Heart left ventricle (tissue), 16 donors: ENCODE measurements around the gene SETD2. TPM values are rescaled to one million over a fixed set of nuclear protein-coding genes. Genes with fewer than 3 reads are reported as not detected.

ENCODE experiments used
- ATAC-seq, 4 donors: fragments of 200-7000 bp; cut with Tn5 transposase; one replicate each; pipeline ENCODE4 v1.9.1; 2020 to 2022; ENCODE audit warnings: moderate library complexity in 4 of 4, mild to moderate bottlenecking in 3 of 4, moderate number of reproducible peaks in 1 of 4
- DNase-seq, 5 donors: peaks; one replicate each; pipeline ENCODE4 v3.0.0-alpha.2; 2020
- H3K27ac ChIP-seq, 12 donors: fragments of 200-600 bp; sonication (generic) in 4 of 12; one replicate each; pipeline versions ENCODE4 v1.5.0 to v1.8.0; 2016 to 2022; ENCODE audit warnings: mild to moderate bottlenecking in 2 of 12
- H3K27me3 ChIP-seq, 9 donors: fragments of 200-600 bp; sonication (generic) in 2 of 9; one replicate each; pipeline versions ENCODE4 v1.5.1 to v1.8.0; 2016 to 2022; ENCODE audit warnings: mild to moderate bottlenecking in 3 of 9
- H3K36me3 ChIP-seq, 9 donors: fragments of 200-600 bp; sonication (generic) in 2 of 9; one replicate each; pipeline versions ENCODE4 v1.5.0 to v1.8.0; 2018 to 2022; ENCODE audit warnings: mild to moderate bottlenecking in 2 of 9
- H3K4me1 ChIP-seq, 12 donors: fragments of 200-600 bp; sonication (generic) in 4 of 12; one replicate each; pipeline versions ENCODE4 v1.5.0 to v1.8.0; 2016 to 2022; ENCODE audit warnings: mild to moderate bottlenecking in 3 of 12
- H3K4me3 ChIP-seq, 12 donors: fragments of 200-600 bp; sonication (generic) in 4 of 12; one replicate each; pipeline versions ENCODE4 v1.5.0 to v1.8.0; 2017 to 2022; ENCODE audit warnings: mild to moderate bottlenecking in 9 of 12, moderate library complexity in 4 of 12
- H3K9me3 ChIP-seq, 12 donors: fragments of 200-600 bp; sonication (generic) in 4 of 12; one replicate each; pipeline versions ENCODE4 v1.5.0 to v1.8.0; 2016 to 2022; ENCODE audit warnings: mild to moderate bottlenecking in 1 of 12
- CTCF ChIP-seq, 12 donors: fragments of 200-600 bp; sonication (generic) in 4 of 12; IDR thresholded peaks; one replicate each; pipeline versions ENCODE4 v1.5.0 to v1.8.0; 2018 to 2022; ENCODE audit warnings: antibody characterized with exemption in 12 of 12, mild to moderate bottlenecking in 5 of 12
- POLR2A ChIP-seq, 2 donors: fragments of 450-650 bp; IDR thresholded peaks; one replicate each; pipeline ENCODE4 v1.6.1; 2017; ENCODE audit warnings: antibody characterized with exemption in 2 of 2, mild to moderate bottlenecking in 2 of 2, moderate library complexity in 2 of 2
- WGBS, 4 donors: extraction: QIAGEN DNeasy Blood & Tissue Kit in 2 of 4; methylation state at CpG; one replicate each; pipeline versions ENCODE4 v1.1.5 to v1.1.7; 2013 to 2018; 5-methylcytosine and 5-hydroxymethylcytosine counted together
- intact Hi-C, 10 donors: fragments of 100-400 bp; cut with DNase I; formaldehyde crosslinking; loops; one replicate each; pipeline versions ENCODE4 v1.11.1 to v1.14.2; 2022
- polyA plus RNA-seq, 2 donors: library from polyadenylated mRNA; stranded (reverse); fragments of 200-250 nt; gene quantifications; one replicate each; pipeline ENCODE4 v1.2.3, GENCODE V29; 2013
- total RNA-seq, 9 donors: library from RNA; depleted of rRNA in 2 of 9; stranded (reverse); fragments of >200 nt in 2 of 9; fragmentation: NEBNext Ultra II Directional in 3 of 9; extraction: Animal tissue kit (Norgen Biotek cat#: 25700) in 3 of 9; gene quantifications; one replicate each; pipeline versions ENCODE4 v1.1.0 to v1.2.4, GENCODE V29; 2016 to 2023
- donor health status: ischemic (EF 13 %, LVEDD 7.1; RV severe dilation, severe dysfunction).
- donor health status: healthy with polysubstance abuse.
- donor health status: DM: no; HTN: yes; CAD: no.
- donor health status: DM: no; HTN: no; CAD: no.
- donor health status: ischemic (EF 25% LVEDD 6.9; RV normal size, moderate dysfunction).
- donor health status: ischemic (EF 25% LVEDD 5.7; RV mildly dilated, moderate dysfunction).
- donor health status: healthy.
- donor health status: DM: yes; HTN: yes; CAD: no.
- donor health status: ischemic (EF 35%, LVEDD 5.7; RV mildly dilated, moderate dysfunction).
- donor health status: nonischemic (EF 11% LVEDD 7.7; RV severe dilation, severe dysfunction).
- donor health status: DM: yes; HTN: yes; CAD: no.
- donor health status: PGD.
- donor health status: ischemic (EF 29% LVEDD 5.4; RV normal size, mild dysfunction).
- donor health status: nonischemic (EF 23%, LVEDD 6.1; RV moderate dilation, normal function).

SETD2 gene
- total and polyA plus RNA-seq, 11 donors: 9.0 to 34.1 (median 29.9) TPM

GRCh38 chr3:47086071-47086470 lies 77.8 kb downstream of the SETD2 start:
- intact Hi-C loops: loop anchor here in 2 of 10 donors (10.0 kb wide), 2 partner anchors 229 to 239 kb away; no protein-coding TSS in a partner anchor
- Histone ChIP-seq H3K4me3 (no peak overlapping the region), H3K27ac (no peak overlapping the region), H3K9me3 (no peaks in the 10 kb centered on the region), H3K27me3 (no peaks in the 10 kb centered on the region), H3K4me1 (peaks cover 0 to 23% (median 0%) of the 10 kb centered on the region in 12 donors), H3K36me3 (peaks cover 0 to 97% (median 84%) of the 10 kb centered on the region in 9 donors)
- no peak for TF ChIP-seq CTCF (IDR thresholded peaks at IDR 0.05)
- no peak for TF ChIP-seq POLR2A (IDR thresholded peaks at IDR 0.05)
- DNase-seq (no peak), ATAC-seq (peak in 1 of 4 donors; percentile 53)
- 80 to 87% (median 85%) methylated on average over 7 of the region's 7 CpGs for WGBS, 4 donors

- peaks cover 0 to 100% (median 88%) of the 10 kb centered on the region in 9 donors for H3K36me3 ChIP-seq
- no peak for DNase-seq
- peak overlapping the region in 1 of 12 donors; percentile 43 for H3K27ac ChIP-seq
- ATAC-seq: no peak
- no peak overlapping the region for H3K4me3 ChIP-seq
- intact Hi-C loops: loop anchor here in 2 of 10 donors (10.0 kb wide), 2 partner anchors 231 to 241 kb away; no protein-coding TSS in a partner anchor
- peaks cover 0 to 23% (median 0%) of the 10 kb centered on the region in 12 donors for H3K4me1 ChIP-seq
- H3K9me3 ChIP-seq: no peaks in the 10 kb centered on the region
- no peak for TF ChIP-seq CTCF (IDR thresholded peaks at IDR 0.05)
- no peak for TF ChIP-seq POLR2A (IDR thresholded peaks at IDR 0.05)
- H3K27me3 ChIP-seq: no peaks in the 10 kb centered on the region
- WGBS, 4 donors: 85 to 93% (median 89%) methylated on average over 3 of the region's 3 CpGs
Measured at GRCh38 chr3:47083786-47084185, 80.1 kb downstream of the SETD2 start.

- H3K36me3 ChIP-seq: peaks cover 0 to 100% (median 91%) of the 10 kb centered on the region in 9 donors
- peaks cover 0 to 23% (median 0%) of the 10 kb centered on the region in 12 donors for H3K4me1 ChIP-seq
- H3K9me3 ChIP-seq: no peaks in the 10 kb centered on the region
- DNase-seq (no peak), ATAC-seq (no peak)
- H3K4me3 ChIP-seq: no peak overlapping the region
- WGBS, 4 donors: 86 to 98% (median 97%) methylated on average over 1 of the region's 1 CpG
- intact Hi-C loops: loop anchor here in 2 of 10 donors (10.0 kb wide), 2 partner anchors 232 to 242 kb away; no protein-coding TSS in a partner anchor
- H3K27ac ChIP-seq: peak overlapping the region in 1 of 12 donors; percentile 12
- H3K27me3 ChIP-seq: no peaks in the 10 kb centered on the region
- TF ChIP-seq CTCF (IDR thresholded peaks at IDR 0.05) (no peak), POLR2A (IDR thresholded peaks at IDR 0.05) (no peak)
Measured at GRCh38 chr3:47082519-47082918, 81.4 kb downstream of the SETD2 start.

GRCh38 chr3:47079432-47079831 lies 84.5 kb downstream of the SETD2 start:
- H3K9me3 ChIP-seq: no peaks in the 10 kb centered on the region
- H3K4me3 ChIP-seq: no peak overlapping the region
- peaks cover 0 to 22% (median 0%) of the 10 kb centered on the region in 12 donors for H3K4me1 ChIP-seq
- intact Hi-C loops: no loop called here
- ATAC-seq (no peak), DNase-seq (no peak)
- no peaks in the 10 kb centered on the region for H3K27me3 ChIP-seq
- peaks cover 0 to 97% (median 73%) of the 10 kb centered on the region in 9 donors for H3K36me3 ChIP-seq
- no peak overlapping the region for H3K27ac ChIP-seq
- TF ChIP-seq CTCF (IDR thresholded peaks at IDR 0.05): no peak
- TF ChIP-seq POLR2A (IDR thresholded peaks at IDR 0.05): no peak
